Measurements from ENCODE around the gene SDC4.

SDC4 gene

GRCh38 chr20:45311589-45312211 lies 36.5 kb downstream of the SDC4 start:
- peak; percentile 49 for DNase-seq (ENCODE audit: low read depth)
- no peak for TF ChIP-seq MYC (IDR thresholded peaks at IDR 0.05; ENCODE audit: low read depth, low read length)
- TF ChIP-seq CTCF (IDR thresholded peaks at IDR 0.05; ENCODE audit: low read depth, low read length) = peak; percentile 43
- no peak overlapping the region for H3K4me3 ChIP-seq (ENCODE audit: low read depth, low read length)

- DNase-seq (ENCODE audit: low read depth) = no peak
- TF ChIP-seq MYC (IDR thresholded peaks at IDR 0.05; ENCODE audit: low read depth, low read length) = no peak
- TF ChIP-seq POLR2A (IDR thresholded peaks at IDR 0.05; ENCODE audit: extremely low read depth, insufficient read length) = no peak
- TF ChIP-seq, protein P1, sequence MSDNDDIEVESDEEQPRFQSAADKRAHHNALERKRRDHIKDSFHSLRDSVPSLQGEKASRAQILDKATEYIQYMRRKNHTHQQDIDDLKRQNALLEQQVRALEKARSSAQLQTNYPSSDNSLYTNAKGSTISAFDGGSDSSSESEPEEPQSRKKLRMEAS (IDR thresholded peaks at IDR 0.05; ENCODE audit: low read depth, low read length) = no peak
- TF ChIP-seq CTCF (IDR thresholded peaks at IDR 0.05; ENCODE audit: low read depth, low read length) = no peak
- H3K4me3 ChIP-seq (ENCODE audit: low read depth, low read length) = no peak overlapping the region
Measured at GRCh38 chr20:45309075-45309474, 39.1 kb downstream of the SDC4 start.

- no peak for DNase-seq (ENCODE audit: low read depth)
- H3K4me3 ChIP-seq (ENCODE audit: low read depth, low read length) = no peak within 1 kb of the TSS
- TF ChIP-seq MYC (IDR thresholded peaks at IDR 0.05; ENCODE audit: low read depth, low read length) = no peak
- TF ChIP-seq POLR2A (IDR thresholded peaks at IDR 0.05; ENCODE audit: extremely low read depth, insufficient read length) = no peak
- TF ChIP-seq, protein P1 (IDR thresholded peaks at IDR 0.05; ENCODE audit: low read depth, low read length) = no peak
- no peak for TF ChIP-seq CTCF (IDR thresholded peaks at IDR 0.05; ENCODE audit: low read depth, low read length)
Measured at GRCh38 chr20:45308117-45308778, 40.0 kb downstream of the SDC4 start, which contains the start of gene MATN4. Gene MATN4 (minus strand): TSS chr20:45308299. CDS start chr20:45305582, 2,717 bp downstream.

DNA sequence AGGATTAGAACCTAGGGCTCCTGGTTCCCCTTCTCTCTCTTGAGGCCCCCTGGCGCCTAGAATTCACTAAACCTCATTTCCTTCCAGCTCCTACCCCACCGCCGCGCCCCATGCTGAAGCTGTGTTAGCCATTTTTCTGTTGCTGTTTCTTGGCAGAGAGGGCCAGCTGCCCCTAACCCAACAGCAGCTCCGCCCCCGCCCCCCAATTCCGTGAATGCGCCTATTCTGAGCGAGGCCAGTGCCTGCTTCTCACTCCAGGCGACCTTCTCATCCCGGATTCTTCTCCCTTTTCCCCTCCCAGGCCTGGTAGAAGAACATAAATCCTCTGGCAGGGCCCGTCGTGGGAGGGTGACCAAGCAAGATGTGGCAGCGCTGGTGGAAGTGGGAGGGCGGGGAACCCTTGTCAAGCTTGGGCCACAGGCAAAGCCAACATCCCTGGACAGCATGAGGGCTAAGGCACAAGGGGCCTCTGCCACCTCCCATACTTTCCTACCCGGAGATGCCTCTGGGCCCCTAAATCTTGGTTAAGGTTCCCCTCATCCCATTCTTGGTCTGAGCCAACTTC lies 41.1 kb downstream of the SDC4 start:
- DNase-seq (ENCODE audit: low read depth) = no peak
- no peak overlapping the region for H3K4me3 ChIP-seq (ENCODE audit: low read depth, low read length)
- TF ChIP-seq MYC (IDR thresholded peaks at IDR 0.05; ENCODE audit: low read depth, low read length) (no peak), POLR2A (IDR thresholded peaks at IDR 0.05; ENCODE audit: extremely low read depth, insufficient read length) (no peak), CTCF (IDR thresholded peaks at IDR 0.05; ENCODE audit: low read depth, low read length) (no peak)
- TF ChIP-seq, protein P1 (IDR thresholded peaks at IDR 0.05; ENCODE audit: low read depth, low read length) = no peak

- peak; percentile 65 for TF ChIP-seq CTCF (IDR thresholded peaks at IDR 0.05; ENCODE audit: low read depth, low read length)
- no peak for TF ChIP-seq MYC (IDR thresholded peaks at IDR 0.05; ENCODE audit: low read depth, low read length)
- H3K4me3 ChIP-seq (ENCODE audit: low read depth, low read length) = no peak within 1 kb of the TSS
- DNase-seq (ENCODE audit: low read depth) = peak; percentile 32
Measured at GRCh38 chr20:45306431-45306982, 41.7 kb downstream of the SDC4 start, which contains the start of gene RBPJL. Gene RBPJL (plus strand): TSS chr20:45306840. CDS start chr20:45306923, 83 bp downstream.
